GM21528 (cell line): Measurements from ENCODE around the gene RIPK3.
"Not testable (repeated sequence)": the region's sequence is repeated elsewhere in the genome, so short reads cannot be mapped to it uniquely, and the experiment has no call there.

Experiments used
- ATAC-seq: cut with Tn5 transposase; IDR thresholded peaks from one replicate; pipeline ENCODE4 v1.9.1; 2021; ENCODE audit warnings: mild to moderate bottlenecking, moderate library complexity; ENCODE audit not compliant: unreplicated experiment, low FRiP score

RIPK3 gene

GRCh38 chr14:24369907-24370687, 30.3 kb upstream of the RIPK3 start:
- ATAC-seq: no peak

- ATAC-seq: no peak
Observed at GRCh38 chr14:24369463-24369862, 29.7 kb upstream of the RIPK3 start.

- no peak for ATAC-seq
Observed at GRCh38 chr14:24368562-24369252, 28.9 kb upstream of the RIPK3 start.

- ATAC-seq: no peak
Observed at GRCh38 chr14:24368212-24368561, 28.4 kb upstream of the RIPK3 start.

- ATAC-seq: peak; percentile 5
Observed at GRCh38 chr14:24367514-24368211, 27.9 kb upstream of the RIPK3 start, which contains the start of gene NFATC4. Gene NFATC4, plus strand, starts transcription at chr14:24368184. Its CDS starts 157 bp downstream, at chr14:24368341.

- ATAC-seq: peak; percentile 39
Observed at GRCh38 chr14:24366721-24367513, 27.1 kb upstream of the RIPK3 start.

- no peak for ATAC-seq
Observed at GRCh38 chr14:24366413-24366720, 26.6 kb upstream of the RIPK3 start.

GRCh38 chr14:24365600-24366412, 26.0 kb upstream of the RIPK3 start:
- no peak for ATAC-seq

- ATAC-seq: no peak
Observed at GRCh38 chr14:24364841-24365240, 25.1 kb upstream of the RIPK3 start.

GRCh38 chr14:24363401-24363800, 23.6 kb upstream of the RIPK3 start:
- ATAC-seq: no peak

- ATAC-seq: no peak
Observed at GRCh38 chr14:24362241-24362960, 22.6 kb upstream of the RIPK3 start.

- no peak for ATAC-seq
Observed at GRCh38 chr14:24361326-24361725, 21.5 kb upstream of the RIPK3 start.

GRCh38 chr14:24360281-24360680, 20.5 kb upstream of the RIPK3 start:
- no peak for ATAC-seq

- ATAC-seq: no peak
Observed at GRCh38 chr14:24356208-24356607, 16.4 kb upstream of the RIPK3 start.

GRCh38 chr14:24355009-24355408, 15.2 kb upstream of the RIPK3 start:
- no peak for ATAC-seq

GRCh38 chr14:24354482-24354825, 14.7 kb upstream of the RIPK3 start:
- not testable (repeated sequence) for ATAC-seq

- no peak for ATAC-seq
Observed at GRCh38 chr14:24353559-24354481, 14.0 kb upstream of the RIPK3 start.

GRCh38 chr14:24351517-24351916, 11.7 kb upstream of the RIPK3 start:
- ATAC-seq: no peak
